NCI-H226 (cell line): ENCODE results near the gene POU3F1.

Experiments
- DNase-seq: peaks from one replicate; pipeline ENCODE4 v3.0.0-alpha.2; 2015

POU3F1 gene

GRCh38 chr1:38003261-38004250 lies 43.0 kb downstream of the POU3F1 start:
- no peak for DNase-seq

DNA sequence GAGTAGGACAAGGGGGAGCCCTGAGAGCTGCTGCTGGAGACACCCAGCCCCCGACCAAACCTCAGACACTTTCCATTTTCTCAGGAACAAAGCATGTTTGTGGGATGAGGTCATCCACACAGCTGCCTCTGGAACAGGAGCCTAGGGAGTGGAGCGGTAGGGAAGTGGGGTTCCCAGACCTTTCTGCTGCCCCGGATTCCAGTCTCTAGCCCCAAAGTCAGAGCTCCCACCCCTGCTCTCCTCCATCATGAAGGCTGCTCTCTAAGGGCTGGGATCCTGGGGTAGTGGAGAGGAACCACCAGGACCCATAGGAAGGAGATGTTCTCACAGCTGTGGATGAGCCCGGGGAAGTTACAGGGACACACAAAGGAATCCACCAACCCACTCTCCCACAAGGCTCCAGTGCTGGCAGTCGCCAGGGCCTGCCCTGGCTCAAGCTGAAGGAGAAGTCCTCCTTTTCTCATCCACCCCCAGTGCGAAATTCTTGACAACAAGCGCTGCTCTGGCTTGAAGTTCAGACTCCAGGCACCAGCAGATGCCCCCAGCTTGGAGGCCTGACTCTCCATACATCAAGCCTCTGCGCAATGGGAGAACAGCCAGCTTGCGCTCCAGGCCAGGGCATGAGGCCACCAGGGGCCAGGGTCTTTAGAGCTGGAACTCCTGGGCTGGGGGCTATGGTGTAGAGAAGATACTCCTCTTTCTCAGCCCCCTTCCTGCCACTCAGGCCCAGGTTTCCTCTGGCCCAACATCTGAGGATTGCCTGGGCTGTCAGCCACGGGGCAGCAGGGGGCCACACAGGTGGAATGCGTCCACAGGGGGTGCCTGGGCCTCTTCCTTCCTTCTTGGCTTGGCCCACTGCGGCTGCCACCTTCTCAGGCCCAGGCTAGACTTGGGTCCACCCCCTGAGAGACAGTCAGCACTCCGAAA lies 45.8 kb downstream of the POU3F1 start:
- peak; percentile 45 for DNase-seq

GRCh38 chr1:38000233-38000528 lies 46.4 kb downstream of the POU3F1 start:
- DNase-seq: no peak

- DNase-seq: peak; percentile 48
Observed at GRCh38 chr1:37999430-38000232, 47.0 kb downstream of the POU3F1 start.

DNA sequence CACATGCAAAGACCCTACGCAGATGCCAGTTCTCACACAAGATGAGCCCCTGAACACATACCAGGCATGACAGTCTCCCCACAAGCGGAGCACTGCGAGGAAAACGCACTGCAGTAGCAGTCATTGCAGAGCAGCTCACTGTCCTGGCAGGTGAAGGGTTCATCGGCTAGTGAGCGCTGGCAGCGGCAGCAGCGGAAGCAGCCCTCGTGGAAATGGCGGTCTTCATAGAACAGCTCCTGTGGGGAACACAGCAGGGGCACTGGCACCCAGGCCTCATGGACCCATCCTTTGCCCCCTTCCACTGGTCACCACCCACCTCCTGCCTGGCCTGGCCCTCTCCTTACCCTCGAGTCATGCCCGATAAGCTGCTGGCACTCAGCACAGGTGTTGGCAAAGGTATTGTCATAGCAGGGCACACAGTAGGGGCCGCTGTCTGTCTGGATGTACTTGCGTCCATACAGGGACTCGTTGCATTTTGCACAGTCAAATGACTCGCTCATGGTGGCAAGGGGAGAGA lies 47.6 kb downstream of the POU3F1 start:
- DNase-seq: no peak

- no peak for DNase-seq
Observed at GRCh38 chr1:37998089-37998808, 48.3 kb downstream of the POU3F1 start.

DNA sequence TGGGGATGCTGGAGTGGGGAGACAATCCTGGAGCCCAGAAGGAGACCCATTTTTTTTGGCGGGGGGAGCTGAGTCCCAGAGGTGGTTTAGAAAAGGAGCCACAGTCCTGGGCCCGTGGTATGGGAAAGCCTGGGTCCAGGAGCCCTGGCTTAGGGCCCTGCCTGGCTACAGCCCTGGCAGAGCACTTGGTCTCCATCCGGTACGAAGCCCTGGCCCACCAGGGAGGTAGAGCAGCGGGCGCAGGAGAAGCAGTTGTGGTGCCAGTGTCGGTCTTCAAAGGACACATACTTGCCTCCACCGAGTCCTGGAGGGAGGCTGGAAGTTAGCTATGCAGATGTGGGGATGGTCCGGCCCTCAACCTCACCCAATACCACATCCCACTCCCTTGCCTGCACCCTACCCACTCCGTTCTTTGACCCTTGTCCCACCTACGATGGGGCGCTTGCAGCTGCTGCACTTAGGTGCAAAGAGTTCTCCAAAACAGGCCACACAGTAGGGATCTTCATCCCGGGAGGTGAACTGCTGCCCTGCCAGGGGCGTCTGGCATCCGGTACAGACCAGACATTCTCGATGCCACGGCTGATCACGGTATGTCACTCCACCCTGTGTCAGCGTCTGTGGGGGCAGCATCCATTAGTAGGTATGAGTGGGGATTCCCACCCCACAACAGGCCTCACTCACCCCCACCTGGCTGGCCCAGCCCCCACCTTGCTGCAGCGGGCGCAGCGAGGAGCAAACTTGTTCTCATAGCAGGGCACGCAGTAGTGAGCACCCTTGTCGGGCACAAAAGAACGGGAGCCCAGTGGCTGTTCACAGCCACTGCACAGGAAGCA lies 49.1 kb downstream of the POU3F1 start:
- no peak for DNase-seq

DNA sequence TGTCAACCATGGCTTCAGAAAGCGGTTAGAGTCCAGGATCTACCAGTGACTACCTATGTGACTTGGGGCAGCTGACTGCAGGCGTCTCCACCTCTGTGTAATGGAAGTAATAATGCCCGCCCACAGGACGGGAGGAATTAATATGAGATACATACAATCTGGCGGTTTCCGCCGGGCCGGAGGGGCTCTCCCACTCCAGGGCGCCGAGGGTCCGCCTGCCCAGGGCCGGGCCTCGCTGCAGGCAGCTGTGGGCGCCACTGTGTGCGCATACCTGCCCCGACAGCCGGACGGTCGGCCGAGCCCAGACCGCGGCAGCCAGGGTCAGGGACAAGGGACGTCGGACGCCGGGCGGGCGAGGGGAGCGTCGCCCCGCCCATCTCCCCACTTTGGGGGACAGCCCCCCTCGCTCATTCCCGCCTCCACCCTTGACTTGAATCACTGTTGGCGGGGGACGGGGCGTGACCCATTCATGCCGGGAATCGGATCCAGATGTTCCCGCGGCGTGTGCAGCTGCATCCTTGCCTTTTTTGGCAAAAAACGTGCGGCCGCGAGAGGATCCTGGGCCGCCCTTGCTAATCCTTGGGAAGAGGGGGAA lies 50.7 kb downstream of the POU3F1 start:
- DNase-seq: no peak

- DNase-seq: no peak
Observed at GRCh38 chr1:37994886-37995566, 51.6 kb downstream of the POU3F1 start.
